Stimulated activated CD4-positive, alpha-beta T cell treated with anti-CD3 and anti-CD28 coated beads, TNF-alpha, amount 100 ng/mL, for 1 hour (primary cell): ENCODE results near the gene OR6X1.
"Not testable (repeated sequence)": the region's sequence is repeated elsewhere in the genome, so short reads cannot be mapped to it uniquely, and the experiment has no call there.

Experiments used
- DNase-seq, 3 donors: peaks; one replicate each; pipeline ENCODE4 v3.0.0-alpha.2; 2020; ENCODE audit warnings: low read depth in 3 of 3, low spot score in 1 of 3

Gene OR6X1

GRCh38 chr11:123755344-123755743, 1.0 kb upstream of the OR6X1 start:
- DNase-seq: no peak

GRCh38 chr11:123753110-123753509, 1.2 kb downstream of the OR6X1 start:
- DNase-seq: no peak

- DNase-seq: no peak
These were observed 2.5 kb downstream of the OR6X1 start for GRCh38 chr11:123751781-123752180.

GRCh38 chr11:123748349-123748748, 6.0 kb downstream of the OR6X1 start:
- DNase-seq: not testable (repeated sequence)

- DNase-seq: no peak
These were observed 8.4 kb downstream of the OR6X1 start for GRCh38 chr11:123745764-123746451.

GRCh38 chr11:123742724-123743120, 11.6 kb downstream of the OR6X1 start:
- no peak for DNase-seq

- no peak for DNase-seq
These were observed 12.1 kb downstream of the OR6X1 start for GRCh38 chr11:123742031-123742723.

- peak; percentile 67 to 86 (median 74) for DNase-seq
These were observed 12.9 kb downstream of the OR6X1 start, which contains the start of gene ZNF202 for GRCh38 chr11:123741159-123742030. ZNF202 (minus strand) TSS chr11:123741660; CDS start chr11:123730888, 10,772 bp downstream.

GRCh38 chr11:123740787-123741158, 13.5 kb downstream of the OR6X1 start:
- peak in 1 of 3 donors; percentile 6 for DNase-seq

GRCh38 chr11:123738374-123738773, 15.9 kb downstream of the OR6X1 start:
- no peak for DNase-seq

- DNase-seq: no peak
These were observed 17.5 kb downstream of the OR6X1 start for GRCh38 chr11:123736769-123737168.

- no peak for DNase-seq
These were observed 24.7 kb downstream of the OR6X1 start for GRCh38 chr11:123729602-123730001.

GRCh38 chr11:123725995-123726655, 28.2 kb downstream of the OR6X1 start:
- DNase-seq: no peak

GRCh38 chr11:123719452-123719851, 34.9 kb downstream of the OR6X1 start:
- DNase-seq: no peak

GRCh38 chr11:123718469-123718868, 35.8 kb downstream of the OR6X1 start:
- no peak for DNase-seq

GRCh38 chr11:123718063-123718462, 36.3 kb downstream of the OR6X1 start:
- DNase-seq: no peak

GRCh38 chr11:123712627-123713026, 41.7 kb downstream of the OR6X1 start:
- not testable (repeated sequence) for DNase-seq

GRCh38 chr11:123707606-123708205, 46.6 kb downstream of the OR6X1 start:
- DNase-seq: peak in 2 of 3 donors; percentile 9 to 31

GRCh38 chr11:123707206-123707605, 47.1 kb downstream of the OR6X1 start:
- no peak for DNase-seq

- no peak for DNase-seq
These were observed 50.0 kb downstream of the OR6X1 start for GRCh38 chr11:123704341-123704740.
